Right hindlimb (tissue), 1 donor: ENCODE data around the gene PROX1.

ENCODE experiments used
- DNase-seq: peaks from one replicate; pipeline ENCODE4 v3.0.0-alpha.2; 2018

Gene PROX1

DNA sequence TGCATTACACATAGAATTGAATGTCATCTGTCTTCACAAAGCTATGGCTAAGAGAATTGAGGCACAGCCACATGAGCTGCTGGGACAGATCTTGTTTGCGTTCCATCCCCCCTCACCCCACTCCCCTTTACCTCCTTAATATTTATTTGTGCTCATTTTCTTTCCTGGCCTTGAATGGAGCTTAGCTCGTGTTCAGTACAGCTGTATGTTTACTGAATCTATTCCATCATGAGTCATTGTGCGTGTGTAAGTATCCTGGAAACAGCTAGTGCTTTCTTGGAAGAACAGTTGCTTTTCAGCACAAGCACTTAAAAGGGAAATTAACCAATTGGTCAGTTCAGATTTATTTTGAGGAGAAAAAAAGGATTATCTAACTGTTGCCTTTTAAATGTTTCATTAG, 14.7 kb downstream of the PROX1 start:
- peak; percentile 34 for DNase-seq

DNA sequence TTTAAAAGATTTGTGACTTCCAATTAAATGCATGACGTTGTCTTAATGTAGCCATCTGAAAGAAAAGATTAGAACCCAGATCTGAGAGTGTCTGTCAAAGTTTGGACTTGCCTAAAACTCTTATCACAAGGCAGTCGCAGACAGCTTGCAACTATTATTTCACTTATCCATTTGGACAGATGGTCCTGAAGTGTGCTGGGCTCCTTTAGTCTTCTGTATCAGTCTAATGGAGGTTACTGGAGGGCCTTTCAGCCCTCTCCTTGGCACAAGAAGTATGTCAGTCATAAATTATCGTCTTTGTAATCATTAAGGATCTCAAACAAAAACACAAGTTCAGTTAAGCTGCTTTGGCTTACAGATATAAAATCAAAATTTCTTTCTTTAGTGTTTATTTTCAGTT, 15.5 kb downstream of the PROX1 start:
- no peak for DNase-seq

DNA sequence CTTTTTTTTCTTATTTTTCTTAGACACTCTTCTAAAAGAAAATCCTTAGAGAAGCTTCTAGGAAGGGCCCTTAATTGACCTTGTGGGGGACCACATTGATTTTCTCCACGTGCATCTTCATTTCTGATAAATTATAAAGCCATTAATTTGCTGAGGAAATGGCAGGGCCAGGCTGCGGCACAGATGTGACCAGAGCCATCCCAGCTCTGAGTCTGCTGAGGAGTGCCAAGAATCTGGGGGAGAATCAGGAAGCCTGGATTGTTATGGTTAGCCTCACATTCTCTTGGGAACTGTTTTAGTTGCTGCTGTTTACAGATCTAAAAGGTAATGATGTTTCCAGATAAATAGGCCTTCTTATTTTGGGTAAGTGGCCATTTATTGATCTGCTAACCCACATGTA, 16.2 kb downstream of the PROX1 start:
- no peak for DNase-seq

DNA sequence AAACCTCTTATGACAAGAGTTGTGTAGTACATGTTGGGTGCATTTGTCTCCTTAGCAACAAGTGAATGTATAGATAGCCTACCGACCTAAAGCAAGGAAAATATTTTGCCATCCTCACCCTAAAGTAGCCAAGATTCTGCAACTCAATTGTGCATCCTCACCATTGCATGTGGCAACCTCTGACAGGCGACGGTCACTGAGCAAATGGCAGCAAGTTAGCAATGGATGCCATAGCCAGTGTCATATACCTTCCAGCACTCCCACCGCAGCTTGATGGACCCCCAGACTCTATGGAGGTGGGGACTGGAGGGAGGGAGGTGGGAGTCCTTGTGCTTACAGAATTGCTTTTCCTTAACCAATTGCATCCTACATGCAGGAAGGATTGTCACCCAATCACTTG, 17.0 kb downstream of the PROX1 start:
- DNase-seq, result no peak

DNA sequence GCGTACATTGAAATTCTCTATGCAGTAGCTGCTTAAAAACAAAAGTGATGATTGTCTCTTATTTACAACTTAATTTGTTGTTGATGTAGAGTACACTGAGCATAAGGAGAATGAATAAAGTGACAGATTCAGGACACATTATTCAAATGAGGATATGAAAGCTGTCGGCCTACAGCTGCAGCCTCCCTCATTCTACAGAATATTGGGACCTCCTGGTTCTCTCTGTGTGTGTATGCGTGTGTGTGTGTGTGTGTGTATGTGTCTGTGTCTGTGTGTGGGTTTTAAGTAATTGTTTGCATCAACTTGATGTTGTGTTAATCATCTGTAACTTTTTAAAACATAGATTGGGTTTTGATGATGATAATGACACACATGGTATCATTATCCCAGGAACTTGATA, 17.9 kb downstream of the PROX1 start:
- DNase-seq, result no peak

DNA sequence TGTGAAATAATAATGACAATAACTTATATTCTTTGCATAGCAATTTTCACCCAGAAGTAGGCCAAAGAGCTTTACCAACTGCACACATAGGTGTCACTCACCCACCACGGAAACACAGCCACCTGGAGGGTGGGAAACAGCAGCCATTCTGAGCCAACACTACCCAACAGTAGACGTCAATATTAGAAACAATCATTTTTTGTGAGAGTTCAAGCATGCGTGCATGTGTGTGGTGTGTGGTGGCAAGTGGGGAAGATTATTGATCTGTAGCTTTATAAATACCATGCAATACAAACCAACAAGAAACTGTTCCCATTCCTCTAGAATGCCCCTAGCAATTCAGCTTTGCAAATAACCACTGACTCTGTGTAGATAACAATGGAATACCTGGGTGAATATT, 19.1 kb downstream of the PROX1 start:
- DNase-seq, result no peak

DNA sequence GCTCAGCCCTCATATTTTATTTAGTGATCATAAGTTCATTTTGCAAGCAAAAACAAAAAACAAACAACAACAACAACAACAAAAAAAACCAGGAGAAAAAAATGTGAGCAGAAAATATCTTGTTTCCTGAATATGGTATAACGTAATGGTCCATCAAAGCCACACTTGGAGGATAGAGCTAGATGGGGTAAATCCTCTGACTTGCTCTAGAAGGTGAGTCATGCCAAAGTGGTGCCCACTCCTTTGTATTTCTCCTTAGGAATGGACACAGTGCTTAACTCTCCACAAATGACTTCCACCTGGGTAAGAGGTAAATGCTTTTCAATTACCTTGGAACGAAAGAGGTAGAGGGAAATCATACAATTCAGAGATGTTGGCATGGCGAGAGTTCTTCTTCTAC, 20.6 kb downstream of the PROX1 start:
- no peak for DNase-seq

DNA sequence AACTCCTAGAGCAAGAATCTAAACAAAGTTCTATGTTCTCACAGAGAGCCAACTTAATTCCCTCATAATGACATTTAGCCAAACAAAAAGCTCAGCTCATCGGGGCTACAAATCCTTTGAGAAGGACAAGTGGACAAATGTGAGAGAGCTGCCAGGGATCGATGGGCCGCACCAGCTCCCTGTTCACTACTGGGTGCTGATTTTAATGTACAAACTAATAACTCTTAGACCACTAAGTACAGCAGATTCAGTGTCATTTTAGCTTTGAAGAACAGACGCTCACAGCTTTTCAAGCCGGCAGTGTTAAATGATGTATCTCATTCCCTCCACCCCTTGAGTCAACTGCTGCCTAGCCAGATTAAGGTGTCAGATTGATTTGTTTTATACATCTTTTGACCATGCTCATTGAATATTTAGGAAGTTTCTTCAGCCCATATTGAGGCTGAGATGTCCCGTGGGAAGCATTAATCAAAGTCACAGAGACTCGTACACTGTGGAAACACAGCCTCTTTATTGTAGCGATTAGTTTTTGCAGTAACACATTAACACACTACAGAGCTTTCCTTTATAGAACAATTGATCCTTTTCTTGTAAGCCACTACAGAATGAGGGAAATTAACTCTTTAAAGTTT, 21.1 kb downstream of the PROX1 start:
- no peak for DNase-seq

DNA sequence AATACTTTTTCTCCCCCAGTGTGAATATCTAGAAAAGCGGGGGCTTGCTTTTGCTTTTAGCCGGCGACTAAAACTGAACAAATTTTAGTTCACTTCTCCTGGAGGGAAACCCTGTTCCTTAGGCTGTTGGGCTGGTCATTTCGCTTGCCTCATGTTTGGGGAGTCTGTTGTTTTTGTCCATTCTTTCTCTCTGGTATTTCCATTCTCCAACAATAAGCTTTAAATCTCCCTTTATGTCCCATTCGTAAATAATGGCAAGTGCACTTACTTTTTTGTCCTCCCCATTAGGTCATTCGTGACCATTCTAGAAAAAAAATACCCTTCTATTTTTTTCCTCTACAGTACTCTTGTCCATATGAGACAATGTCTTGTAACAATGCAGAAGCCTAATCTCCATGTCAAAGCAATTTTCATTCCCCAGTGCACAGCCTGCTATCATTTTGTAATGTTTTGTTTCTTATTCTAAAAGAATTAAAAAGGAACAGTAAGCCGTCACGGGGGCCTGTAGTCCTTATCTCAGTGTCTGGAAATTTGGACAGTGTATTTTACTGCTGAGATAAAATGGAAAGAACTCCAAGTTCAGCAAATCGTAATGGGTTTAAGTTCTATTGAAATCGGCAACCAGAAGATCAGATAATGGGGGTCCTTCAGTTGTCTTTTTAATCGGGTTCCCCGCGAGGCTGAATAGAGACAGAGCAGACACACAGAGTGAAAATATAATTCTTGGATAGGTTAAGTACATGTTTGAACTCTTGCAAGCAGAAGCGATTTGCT, 21.8 kb downstream of the PROX1 start:
- DNase-seq, result no peak

DNA sequence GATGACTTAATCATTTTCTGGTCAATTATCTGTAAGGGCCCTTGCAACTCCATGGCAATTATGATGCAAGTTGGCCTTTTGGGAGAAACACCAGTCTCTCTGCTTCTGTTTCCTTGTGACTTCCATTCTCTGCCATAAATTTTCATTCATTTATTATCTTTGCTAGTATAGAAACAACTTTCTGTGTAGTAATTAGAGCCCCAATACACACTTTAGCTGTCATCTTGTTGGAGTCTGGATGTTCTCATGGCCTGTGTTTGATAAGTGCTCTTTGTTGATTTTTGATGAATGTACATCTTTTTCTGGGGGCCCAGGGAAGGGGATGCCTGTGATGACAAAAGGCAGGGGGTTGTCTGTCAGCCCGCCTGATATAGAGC, 22.4 kb downstream of the PROX1 start:
- DNase-seq, result no peak

DNA sequence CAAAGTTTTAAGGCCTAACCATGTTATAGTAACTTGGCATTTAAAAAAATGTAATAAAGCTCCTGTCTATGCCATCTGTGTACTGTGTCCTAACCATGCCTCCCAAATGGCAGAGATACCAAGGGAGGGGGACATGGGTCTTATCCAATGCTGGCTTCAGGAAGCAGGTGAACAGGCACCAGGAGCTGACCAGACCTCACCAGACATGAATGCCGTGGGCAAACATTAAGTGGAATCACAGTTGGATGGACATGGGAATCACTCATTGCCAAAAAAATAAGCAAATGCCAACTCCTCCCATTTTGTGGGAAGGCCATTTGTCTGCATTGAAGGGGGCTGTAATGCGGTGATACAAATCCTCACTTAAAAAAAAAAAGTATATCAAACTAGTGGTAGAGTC, 22.9 kb downstream of the PROX1 start:
- no peak for DNase-seq

DNA sequence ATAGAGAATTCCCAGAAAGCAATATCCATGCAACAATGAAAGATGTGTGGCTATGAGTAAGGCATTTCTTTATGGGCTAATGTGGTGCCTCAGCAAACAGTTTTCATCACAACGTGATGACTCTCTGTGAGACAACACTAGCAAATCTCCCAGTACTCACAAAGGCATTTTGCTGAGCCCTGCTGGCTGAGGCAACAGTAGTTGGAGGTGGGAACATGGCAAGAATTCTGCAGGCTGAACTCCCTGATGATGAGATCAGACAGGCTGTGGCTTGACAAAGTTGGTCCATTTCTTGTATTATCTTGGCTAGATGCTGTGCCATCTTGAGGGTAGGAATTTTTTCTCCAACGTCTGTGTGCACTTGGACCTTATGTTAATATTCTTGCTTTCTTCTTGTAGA, 24.6 kb downstream of the PROX1 start:
- DNase-seq, result no peak

DNA sequence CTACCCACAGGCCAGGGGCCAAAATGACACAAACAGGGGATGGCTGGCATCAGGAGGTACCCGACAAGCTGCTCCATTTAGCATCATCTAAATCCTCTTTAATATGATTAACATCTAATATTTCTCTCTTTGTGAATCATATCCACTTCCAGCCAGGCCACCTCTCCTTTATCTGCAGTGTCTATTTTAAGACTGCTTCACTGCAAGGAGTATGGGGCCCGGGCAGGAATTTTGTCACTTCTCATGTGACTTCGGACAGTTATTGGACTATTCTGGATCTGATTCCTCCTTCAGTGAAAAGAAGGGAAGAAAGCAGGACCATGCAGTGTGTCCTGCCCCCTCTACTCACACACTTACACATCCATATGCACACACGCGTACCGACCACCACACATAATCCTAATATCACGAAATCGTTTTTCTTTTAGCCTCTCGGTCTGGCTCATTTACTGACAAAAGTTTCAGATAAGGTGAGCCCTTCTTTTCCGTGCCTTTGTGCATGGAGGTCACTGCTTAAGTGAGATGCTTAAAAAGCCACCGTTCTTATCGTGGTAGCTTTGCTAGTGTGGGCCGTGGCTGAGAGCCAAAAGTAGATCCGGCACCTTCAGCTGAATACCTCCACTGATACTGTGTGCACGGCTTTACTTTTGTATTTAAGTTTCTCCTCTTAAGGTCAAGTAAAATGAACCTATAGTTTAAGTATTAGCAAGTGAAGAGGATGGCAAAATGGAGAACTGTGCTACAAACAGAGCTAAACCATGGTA, 26.0 kb downstream of the PROX1 start:
- DNase-seq, result no peak

DNA sequence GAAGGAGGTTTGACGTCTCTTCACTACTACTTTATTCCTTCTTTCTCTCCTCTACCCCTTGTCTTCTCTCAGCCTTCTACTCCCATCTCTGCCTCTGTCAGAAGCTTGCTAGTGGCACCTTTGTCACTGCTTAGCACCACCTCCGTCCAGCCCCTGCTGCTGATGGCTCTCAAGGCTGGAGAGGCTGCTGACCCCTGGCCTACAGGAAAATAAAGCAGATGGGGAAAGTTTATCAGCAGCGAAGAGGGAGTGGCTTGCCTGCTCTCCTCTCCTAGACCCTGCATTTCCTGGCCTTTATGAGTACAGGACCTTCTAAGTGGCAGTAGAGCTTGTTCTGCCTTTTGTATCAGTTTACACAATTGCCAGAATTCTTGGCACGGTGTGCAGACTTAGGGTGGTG, 27.0 kb downstream of the PROX1 start:
- DNase-seq, result no peak

DNA sequence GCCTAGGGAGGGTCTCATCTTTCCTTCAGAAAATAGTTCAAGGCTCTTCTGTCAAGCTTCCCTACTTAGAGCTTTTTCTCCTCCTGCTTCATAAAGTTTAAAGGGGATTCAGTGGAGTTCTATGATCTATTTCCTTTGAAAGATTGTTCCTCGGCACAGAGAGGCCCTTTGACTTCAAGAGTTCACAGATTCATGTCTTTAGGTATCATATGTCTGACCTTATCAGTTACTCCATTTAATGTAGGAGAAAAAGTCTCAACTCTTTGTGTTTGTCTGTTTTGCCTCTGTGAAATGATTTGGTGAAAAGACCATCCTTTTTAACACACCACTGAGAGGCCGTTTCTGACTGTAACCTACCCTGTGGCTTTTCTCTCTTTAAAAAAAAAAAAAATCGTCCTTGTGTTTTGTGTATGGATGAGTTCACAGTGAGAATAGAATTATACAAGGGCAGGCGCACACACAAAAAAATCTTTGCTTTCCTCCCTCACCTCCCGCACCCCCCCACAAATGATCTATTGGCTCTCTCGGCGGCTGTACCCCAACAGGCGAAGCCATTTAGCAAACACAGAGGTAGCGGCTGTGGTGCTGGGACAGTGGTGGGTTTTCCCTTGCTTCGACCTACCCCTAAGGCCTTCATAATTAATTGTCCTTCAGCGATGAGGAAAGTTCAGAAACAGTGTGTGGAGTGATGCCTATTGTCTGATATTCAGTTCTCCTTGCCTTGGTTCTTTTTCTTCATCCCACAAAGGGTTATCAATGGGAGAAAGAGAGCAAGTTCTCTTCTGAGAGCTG, 29.6 kb downstream of the PROX1 start:
- DNase-seq, result no peak

DNA sequence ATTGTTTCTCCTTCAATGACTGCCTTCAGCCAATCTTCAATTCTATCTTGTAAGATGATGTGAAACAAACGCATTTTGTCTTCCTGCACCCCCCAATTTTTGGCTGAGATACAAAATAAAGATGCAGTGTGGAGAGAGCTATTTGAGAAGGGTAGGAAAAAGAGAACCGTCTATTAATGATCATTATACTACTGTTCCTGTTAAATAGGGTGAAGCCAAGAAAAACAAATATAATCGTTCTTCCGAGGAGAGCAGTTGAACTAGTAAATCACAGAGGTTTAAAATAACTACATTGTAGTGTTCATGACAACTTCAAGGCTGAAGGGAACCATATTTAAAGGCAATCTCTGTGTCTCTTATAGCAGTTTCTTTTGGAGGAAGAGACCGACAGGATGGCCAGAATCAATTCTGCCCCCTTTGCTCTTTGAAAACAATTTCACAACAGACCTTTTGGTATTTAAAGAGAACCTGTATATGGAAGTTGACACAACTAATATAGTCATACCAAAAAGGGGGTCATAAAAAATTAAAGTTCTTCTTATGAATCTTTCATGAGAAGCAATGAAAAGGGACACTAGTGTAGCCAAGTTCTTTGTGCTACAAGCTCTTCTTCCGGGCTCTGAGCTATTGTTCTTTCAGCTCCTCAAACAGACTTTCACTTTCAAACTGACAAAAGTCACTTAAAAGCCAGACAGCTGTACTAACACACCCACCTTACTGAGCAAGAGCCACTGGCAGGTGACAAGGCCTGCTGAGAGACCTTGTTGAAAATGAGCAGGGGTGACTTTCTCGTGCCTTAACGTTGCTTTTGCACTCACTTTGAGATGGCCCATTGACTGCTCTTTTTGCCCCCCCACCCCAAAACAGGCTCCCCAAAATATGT, 30.9 kb downstream of the PROX1 start:
- no peak for DNase-seq

DNA sequence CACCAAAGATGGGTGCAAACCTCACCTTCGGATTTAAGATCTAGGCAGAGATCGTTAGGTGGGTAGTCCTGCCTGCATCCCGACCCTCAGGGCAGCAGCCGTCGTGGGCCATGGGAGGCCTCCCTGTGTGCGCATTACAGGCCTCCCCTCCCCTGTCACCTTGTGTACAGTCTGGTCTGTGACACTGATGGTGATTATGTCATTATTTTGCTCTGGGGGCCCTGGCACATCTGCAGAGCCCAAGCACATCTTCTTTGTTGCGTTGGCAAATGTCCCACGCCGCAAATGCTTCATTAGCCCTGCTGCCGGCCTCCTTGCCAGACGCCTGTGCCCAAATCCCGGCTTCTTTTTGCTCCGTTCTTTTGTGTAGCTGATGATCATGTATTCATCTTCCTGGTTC, 31.7 kb downstream of the PROX1 start:
- DNase-seq, result no peak

DNA sequence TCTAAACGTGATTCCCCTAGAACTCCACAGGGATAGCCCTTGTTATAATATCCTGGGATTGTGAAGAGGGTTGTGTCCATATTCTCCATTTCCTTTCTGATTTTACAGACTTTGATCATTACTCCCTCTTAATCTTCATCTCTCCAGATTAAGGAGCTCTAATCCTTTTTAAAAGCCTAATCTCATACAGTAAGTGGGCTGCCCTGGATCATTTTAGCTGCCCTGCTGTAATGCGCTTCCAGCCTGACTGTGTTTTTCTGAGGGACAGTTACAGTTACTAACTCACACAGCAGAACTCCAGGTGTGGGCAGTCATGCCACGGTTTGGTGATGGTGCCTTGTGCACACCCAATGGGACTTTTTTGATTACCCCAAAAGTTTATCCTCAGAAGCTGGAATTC, 33.5 kb downstream of the PROX1 start:
- no peak for DNase-seq

DNA sequence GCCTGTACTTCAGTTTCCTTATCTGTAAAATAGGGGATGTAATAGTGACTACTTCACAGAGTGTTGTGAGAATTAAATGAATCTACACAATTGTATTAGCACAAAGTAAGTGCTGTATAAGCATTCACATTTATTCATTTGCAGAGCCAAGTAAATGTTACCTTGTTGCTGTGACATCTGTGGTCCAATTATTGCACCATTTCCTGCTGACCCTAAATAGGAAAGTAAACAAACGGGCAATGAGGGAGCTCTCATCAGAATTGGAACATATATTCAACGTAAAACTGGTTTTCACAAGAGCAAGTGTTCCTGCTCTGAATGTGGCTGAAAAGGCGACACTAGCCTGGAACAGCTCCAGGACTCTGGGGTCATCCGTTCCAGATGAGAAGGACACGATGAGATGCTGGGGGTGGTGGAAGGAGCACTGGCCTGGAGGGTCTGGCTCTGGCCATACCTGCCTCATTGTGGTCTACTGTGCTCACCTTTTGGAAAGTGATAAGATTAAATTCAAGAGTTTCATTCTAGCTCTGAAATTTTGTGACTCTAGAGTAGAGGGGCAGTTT, 34.5 kb downstream of the PROX1 start:
- no peak for DNase-seq

DNA sequence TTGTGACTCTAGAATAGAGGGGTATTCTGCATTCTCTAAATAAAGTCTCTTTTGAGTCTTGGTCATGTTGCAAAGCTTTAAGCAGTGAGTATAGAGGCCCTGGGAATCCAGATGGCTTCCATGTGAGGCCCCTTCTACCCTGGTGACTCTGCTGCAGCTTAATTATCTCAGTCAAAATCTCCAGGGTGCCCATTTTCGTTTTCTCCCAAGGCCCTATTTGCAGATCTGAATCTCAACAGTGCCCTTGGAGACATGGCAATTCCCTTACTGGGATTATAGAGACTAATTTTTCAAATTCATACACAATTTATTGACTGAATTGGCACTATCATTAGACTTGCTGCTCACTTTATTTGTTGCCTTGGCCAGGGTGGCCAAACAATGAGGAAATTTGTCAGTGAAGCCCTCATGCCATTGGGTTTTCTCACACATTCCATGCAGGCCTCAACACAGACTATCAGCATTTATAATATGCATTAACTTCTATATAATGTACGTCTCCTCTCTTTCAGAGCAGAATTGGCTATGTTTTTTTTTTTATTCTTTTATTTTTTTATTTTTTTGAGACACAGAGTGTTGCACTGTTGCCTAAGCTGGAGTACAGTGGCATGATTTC, 35.1 kb downstream of the PROX1 start:
- DNase-seq, result no peak

DNA sequence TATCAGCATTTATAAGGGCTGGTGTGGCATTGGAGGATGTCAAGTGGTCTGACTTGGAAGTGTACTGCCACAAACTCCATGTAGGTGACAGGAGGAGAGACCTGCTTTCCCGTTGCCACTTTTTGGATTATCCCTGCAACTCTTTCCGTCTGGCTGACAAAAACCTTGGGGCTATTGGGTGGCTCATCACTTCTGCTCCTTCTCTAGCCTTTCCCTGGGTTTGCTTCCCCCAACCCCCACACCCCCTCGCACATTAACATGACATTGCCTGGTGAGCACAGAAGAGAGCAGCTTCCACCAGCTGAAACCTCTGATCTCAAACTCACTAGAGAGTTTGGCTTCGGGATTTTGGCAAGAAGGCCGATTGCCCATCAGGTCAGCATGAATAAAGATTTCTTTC, 39.2 kb downstream of the PROX1 start:
- DNase-seq, result no peak

DNA sequence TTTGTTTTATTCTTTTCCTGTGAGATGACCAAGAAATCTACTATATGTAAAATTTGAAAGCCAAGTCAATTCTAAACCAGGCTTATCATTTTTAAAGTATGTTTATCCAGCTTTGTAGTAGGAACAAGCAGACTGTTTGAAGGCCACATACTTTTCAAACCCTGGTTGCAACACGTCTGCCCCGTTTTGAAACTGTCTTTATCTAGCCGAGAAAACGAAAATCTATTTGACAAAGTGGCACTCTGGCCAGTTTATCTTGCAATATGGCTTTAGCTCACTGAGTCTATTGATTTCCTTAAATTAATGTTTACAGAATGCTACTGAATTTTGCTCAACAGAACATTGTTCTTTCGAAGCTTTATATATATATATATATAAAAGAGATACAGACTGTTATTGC, 39.7 kb downstream of the PROX1 start:
- DNase-seq, result no peak
